ENCODE data around the gene SMAD1.

SMAD1 gene

DNA sequence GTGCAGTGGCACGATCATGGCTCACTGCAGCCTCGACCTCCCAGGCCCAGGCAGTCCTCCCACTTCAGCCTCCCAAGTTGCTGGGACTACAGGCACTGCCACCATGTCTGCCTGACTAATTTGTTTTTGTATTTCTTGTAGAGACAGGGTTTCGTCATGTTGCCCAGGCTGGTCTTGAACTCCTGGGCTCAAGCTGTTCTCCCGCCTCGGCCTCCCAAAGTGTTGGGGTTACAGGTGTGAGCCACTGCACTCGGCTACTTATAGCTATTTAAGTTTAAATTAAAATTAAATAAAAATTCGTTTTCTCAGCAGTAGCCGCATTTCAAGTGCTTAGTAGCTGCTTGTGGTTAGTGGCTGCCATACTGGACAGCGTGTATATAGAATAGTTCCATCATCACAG, 3.5 kb downstream of the SMAD1 start:
- TF ChIP-seq, protein P1, sequence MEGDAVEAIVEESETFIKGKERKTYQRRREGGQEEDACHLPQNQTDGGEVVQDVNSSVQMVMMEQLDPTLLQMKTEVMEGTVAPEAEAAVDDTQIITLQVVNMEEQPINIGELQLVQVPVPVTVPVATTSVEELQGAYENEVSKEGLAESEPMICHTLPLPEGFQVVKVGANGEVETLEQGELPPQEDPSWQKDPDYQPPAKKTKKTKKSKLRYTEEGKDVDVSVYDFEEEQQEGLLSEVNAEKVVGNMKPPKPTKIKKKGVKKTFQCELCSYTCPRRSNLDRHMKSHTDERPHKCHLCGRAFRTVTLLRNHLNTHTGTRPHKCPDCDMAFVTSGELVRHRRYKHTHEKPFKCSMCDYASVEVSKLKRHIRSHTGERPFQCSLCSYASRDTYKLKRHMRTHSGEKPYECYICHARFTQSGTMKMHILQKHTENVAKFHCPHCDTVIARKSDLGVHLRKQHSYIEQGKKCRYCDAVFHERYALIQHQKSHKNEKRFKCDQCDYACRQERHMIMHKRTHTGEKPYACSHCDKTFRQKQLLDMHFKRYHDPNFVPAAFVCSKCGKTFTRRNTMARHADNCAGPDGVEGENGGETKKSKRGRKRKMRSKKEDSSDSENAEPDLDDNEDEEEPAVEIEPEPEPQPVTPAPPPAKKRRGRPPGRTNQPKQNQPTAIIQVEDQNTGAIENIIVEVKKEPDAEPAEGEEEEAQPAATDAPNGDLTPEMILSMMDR (IDR thresholded peaks at IDR 0.05; ENCODE audit: low read depth, low read length, missing control alignments) = no peak
- DNase-seq (ENCODE audit: extremely low read depth, low read depth) = no peak
- H3K4me3 ChIP-seq (replicated peaks; ENCODE audit: low read depth, low read length) = no peak overlapping the region

DNA sequence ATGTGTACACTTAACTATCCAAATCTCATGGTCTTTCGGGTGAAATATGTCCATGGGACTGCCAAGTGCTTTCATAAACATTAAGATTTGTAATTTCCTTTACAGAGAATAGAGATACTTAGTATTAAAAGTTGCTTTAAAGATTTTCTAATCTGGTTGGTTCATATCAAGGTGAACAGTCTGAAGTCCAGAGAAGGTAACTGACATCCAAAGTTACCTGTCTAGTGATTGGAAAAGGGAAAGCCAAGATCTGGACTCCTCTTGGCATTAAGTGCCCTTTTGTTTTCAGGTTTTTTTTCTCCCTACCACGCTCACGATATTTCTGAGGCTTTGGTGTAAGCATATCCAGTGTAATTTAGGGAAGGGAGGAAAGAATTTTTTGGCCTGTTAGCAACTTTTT, 5.0 kb downstream of the SMAD1 start:
- TF ChIP-seq, protein P1 (IDR thresholded peaks at IDR 0.05; ENCODE audit: low read depth, low read length, missing control alignments) = no peak
- DNase-seq (ENCODE audit: extremely low read depth, low read depth) = no peak
- H3K4me3 ChIP-seq (replicated peaks; ENCODE audit: low read depth, low read length) = no peak overlapping the region

DNA sequence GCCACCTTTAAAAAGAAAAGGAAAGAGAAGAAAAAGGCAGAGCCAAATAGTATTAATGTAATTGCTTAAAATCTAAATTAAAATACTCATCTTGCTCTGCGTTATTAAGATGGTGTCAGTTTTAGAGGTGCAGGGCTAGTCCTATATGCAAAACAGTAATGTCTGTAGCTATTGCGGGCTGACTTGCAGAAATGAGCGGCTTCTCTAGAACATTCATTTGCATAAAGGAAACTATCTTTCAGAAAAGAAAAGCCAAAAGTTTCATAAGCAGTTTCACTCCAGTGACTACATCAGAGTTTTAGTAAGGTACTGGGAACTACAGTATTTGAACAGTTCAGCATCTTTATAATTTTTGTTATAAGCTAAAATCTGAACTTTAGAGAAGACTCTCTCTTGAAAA, 6.0 kb downstream of the SMAD1 start:
- TF ChIP-seq, protein P1 (IDR thresholded peaks at IDR 0.05; ENCODE audit: low read depth, low read length, missing control alignments) = no peak
- H3K4me3 ChIP-seq (replicated peaks; ENCODE audit: low read depth, low read length) = no peak overlapping the region
- no peak for DNase-seq (ENCODE audit: extremely low read depth, low read depth)

DNA sequence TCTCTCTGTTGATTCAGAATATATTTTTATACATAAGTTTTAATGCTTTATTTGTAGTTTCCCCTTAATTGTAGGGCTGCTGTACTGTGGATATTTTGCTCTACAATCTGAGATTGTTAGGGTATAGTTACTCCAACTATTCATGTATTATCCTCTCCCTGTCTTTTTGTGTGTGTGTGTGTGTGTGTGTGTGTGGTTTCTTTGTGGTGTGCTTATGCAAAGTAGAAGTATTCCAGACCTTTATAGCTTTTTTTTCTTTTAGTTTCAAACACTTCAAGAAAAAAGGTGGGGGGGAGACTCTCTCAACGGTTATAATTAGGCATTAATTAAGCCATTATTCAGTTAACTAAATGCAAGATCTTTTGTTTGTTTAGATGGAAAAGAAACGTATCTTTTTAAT, 6.7 kb downstream of the SMAD1 start:
- no peak overlapping the region for H3K4me3 ChIP-seq (replicated peaks; ENCODE audit: low read depth, low read length)
- TF ChIP-seq, protein P1 (IDR thresholded peaks at IDR 0.05; ENCODE audit: low read depth, low read length, missing control alignments) = no peak
- DNase-seq (ENCODE audit: extremely low read depth, low read depth) = no peak

DNA sequence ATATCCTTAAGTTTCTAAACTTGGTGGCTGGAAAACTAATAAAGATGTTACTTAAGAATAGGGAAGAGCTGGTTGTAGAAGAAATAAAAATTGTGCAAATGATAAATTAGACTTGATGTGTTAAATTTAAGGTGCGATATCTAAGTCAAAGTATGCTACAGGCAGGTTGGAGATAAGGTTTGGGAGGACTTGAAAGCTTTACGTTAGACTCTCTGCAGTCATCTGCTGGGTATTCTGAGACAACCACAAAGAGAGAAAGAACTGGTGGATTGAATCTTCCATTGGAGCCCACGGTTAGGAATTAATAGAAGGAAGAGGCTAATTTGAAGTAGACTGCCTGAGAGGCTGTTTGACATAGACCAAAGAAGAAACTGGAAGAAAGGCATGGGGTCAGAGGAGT, 7.9 kb downstream of the SMAD1 start:
- H3K4me3 ChIP-seq (replicated peaks; ENCODE audit: low read depth, low read length) = no peak overlapping the region
- DNase-seq (ENCODE audit: extremely low read depth, low read depth) = no peak
- TF ChIP-seq, protein P1 (IDR thresholded peaks at IDR 0.05; ENCODE audit: low read depth, low read length, missing control alignments) = no peak

DNA sequence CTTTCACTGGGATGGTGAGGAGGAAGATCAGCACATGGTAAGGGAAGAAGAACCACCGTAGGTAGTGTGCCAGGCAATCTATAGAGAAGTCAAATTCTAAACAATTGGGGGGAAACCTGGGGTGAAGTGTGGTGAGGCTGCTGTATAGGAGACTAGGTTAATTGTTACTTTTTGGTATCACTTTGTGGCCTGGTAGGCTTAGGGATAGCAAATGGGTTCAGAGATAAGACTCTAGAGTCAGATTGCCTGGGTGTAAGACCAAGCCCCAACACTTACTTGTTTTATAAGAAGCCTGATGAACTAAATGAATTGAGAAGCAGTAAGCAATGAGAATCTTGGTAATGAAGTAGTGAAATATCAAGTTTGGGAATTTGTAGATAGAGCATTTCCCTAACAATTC, 8.7 kb downstream of the SMAD1 start:
- H3K4me3 ChIP-seq (replicated peaks; ENCODE audit: low read depth, low read length) = no peak overlapping the region
- no peak for DNase-seq (ENCODE audit: extremely low read depth, low read depth)
- TF ChIP-seq, protein P1 (IDR thresholded peaks at IDR 0.05; ENCODE audit: low read depth, low read length, missing control alignments) = no peak

DNA sequence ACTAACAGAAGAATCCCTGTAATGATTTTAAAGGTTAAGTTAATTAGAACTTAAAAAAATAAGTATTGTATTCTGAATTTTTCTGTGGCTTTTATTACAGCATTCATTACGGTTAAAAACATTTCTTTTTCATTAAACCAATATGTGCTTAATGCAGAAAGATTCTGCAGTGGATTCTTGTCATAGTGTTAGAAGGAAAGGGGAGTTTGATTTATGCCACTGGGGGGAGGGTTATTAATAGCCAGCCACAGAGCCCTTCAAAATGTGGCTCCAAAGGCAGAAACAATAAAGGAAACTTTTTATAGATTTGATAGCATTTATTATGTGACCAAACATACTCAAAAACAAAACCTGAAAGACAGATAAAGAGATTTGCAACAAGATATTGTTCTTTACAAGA, 9.1 kb downstream of the SMAD1 start:
- TF ChIP-seq, protein P1 (IDR thresholded peaks at IDR 0.05; ENCODE audit: low read depth, low read length, missing control alignments) = no peak
- no peak for DNase-seq (ENCODE audit: extremely low read depth, low read depth)
- no peak overlapping the region for H3K4me3 ChIP-seq (replicated peaks; ENCODE audit: low read depth, low read length)

Data from HFF-Myc (cell line).